SK-N-SH (cell line): ENCODE measurements around the gene SNX9. TPM values are rescaled to one million over a fixed set of nuclear protein-coding genes. Genes with fewer than 3 reads are reported as not detected.

Experiments
- CTCF ChIA-PET: fragments of 300-600, 350-600 bp; formaldehyde crosslinking; extraction: SDS; loops from one replicate; lab custom pipeline; 2021; lab: Yijun Ruan, JAX
- POLR2A ChIA-PET: fragments of 350-600 bp; sonication (Branson Sonifier 250); formaldehyde crosslinking; extraction: SDS; loops from one replicate; lab custom pipeline; 2020; ENCODE audit warnings: antibody characterized with exemption, inconsistent platforms; lab: Yijun Ruan, JAX
- DNase-seq: peaks from one replicate; pipeline ENCODE4 v3.0.0; 2012
- H2AFZ ChIP-seq: fragments of 200-600 bp; sonication (generic); 2 replicates; pipeline ENCODE4 v1.8.1; 2016; ENCODE audit warnings: antibody characterized with exemption, mild to moderate bottlenecking, low read depth
- H3F3A ChIP-seq: fragments of 200-600 bp; sonication (generic); replicated peaks from 2 replicates; pipeline ENCODE3; 2016; ENCODE audit warnings: antibody characterized with exemption, mild to moderate bottlenecking; ENCODE audit not compliant: insufficient read depth
- H3K27ac ChIP-seq, 2 experiments: fragments of 200-500 bp in 1 of 2; fragments of 200-600 bp in 1 of 2; sonication (Bioruptor generic) in 1 of 2; sonication (generic), shearing (Covaris generic) in 1 of 2; 2 replicates each; pipeline versions ENCODE4 v1.5.1 to v1.6.1; 2014 to 2016; ENCODE audit warnings: low read depth in 2 of 2, inconsistent platforms in 1 of 2, low read length in 1 of 2, mild to moderate bottlenecking in 1 of 2, mixed read lengths in 1 of 2
- H3K27me3 ChIP-seq: fragments of 200-600 bp; sonication (generic), shearing (Covaris generic); 2 replicates; pipeline ENCODE4 v1.6.1; 2016; ENCODE audit warnings: mixed run types; ENCODE audit not compliant: insufficient read depth
- H3K36me3 ChIP-seq, 2 experiments: fragments of 200-500 bp in 1 of 2; fragments of 200-600 bp in 1 of 2; sonication (Bioruptor generic) in 1 of 2; sonication (generic) in 1 of 2; replicated peaks in 1 of 2; 2 replicates each; pipeline versions ENCODE3 to v1.5.1; 2014 to 2016; ENCODE audit warnings: low read length in 1 of 2, mild to moderate bottlenecking in 1 of 2; ENCODE audit not compliant: insufficient read depth in 2 of 2, control insufficient read depth in 1 of 2
- H3K4me1 ChIP-seq, 2 experiments: fragments of 200-500 bp in 1 of 2; fragments of 200-600 bp in 1 of 2; sonication (Bioruptor generic) in 1 of 2; sonication (generic), shearing (Covaris generic) in 1 of 2; 2 replicates each; pipeline versions ENCODE4 v1.5.1 to v1.6.1; 2014 to 2016; ENCODE audit warnings: low read depth in 1 of 2, low read length in 1 of 2, mixed run types in 1 of 2; ENCODE audit not compliant: insufficient read depth in 2 of 2, control insufficient read depth in 1 of 2
- H3K4me2 ChIP-seq: fragments of 200-600 bp; sonication (generic), shearing (Covaris generic); 2 replicates; pipeline ENCODE4 v1.6.1; 2017; ENCODE audit warnings: mixed run types
- H3K4me3 ChIP-seq, 2 experiments: fragments of 200-500 bp in 1 of 2; fragments of 200-600 bp in 1 of 2; sonication (Bioruptor generic) in 1 of 2; sonication (generic), shearing (Covaris generic) in 1 of 2; 2 replicates each; pipeline versions ENCODE4 v1.5.1 to v1.8.1; 2014 to 2016; ENCODE audit warnings: low read depth in 2 of 2, inconsistent platforms in 1 of 2, low read length in 1 of 2, mild to moderate bottlenecking in 1 of 2, mixed read lengths in 1 of 2, moderate library complexity in 1 of 2
- H3K79me2 ChIP-seq: fragments of 200-600 bp; sonication (generic); 2 replicates; pipeline ENCODE4 v1.8.1; 2017; ENCODE audit warnings: mild to moderate bottlenecking; ENCODE audit not compliant: insufficient read depth
- H3K9ac ChIP-seq: fragments of 200-600 bp; sonication (generic); 2 replicates; pipeline ENCODE4 v1.6.1; 2017; ENCODE audit warnings: mixed run types
- H3K9me2 ChIP-seq: fragments of 200-600 bp; sonication (generic); 2 replicates; pipeline ENCODE4 v1.6.1; 2017; ENCODE audit warnings: mixed run types
- H3K9me3 ChIP-seq: fragments of 200-600 bp; sonication (generic); 2 replicates; pipeline ENCODE4 v1.6.1; 2017; ENCODE audit warnings: mixed run types, mild to moderate bottlenecking, moderate library complexity
- H4K20me1 ChIP-seq: fragments of 200-600 bp; sonication (generic); 2 replicates; pipeline ENCODE4 v1.6.1; 2017; ENCODE audit warnings: mild to moderate bottlenecking, mixed run types; ENCODE audit not compliant: insufficient read depth
- FOSL2 ChIP-seq: IDR thresholded peaks from 2 replicates; pipeline ENCODE4 v1.4.0; 2012; ENCODE audit warnings: low read depth, mild to moderate bottlenecking, moderate library complexity, borderline replicate concordance
- IRF3 ChIP-seq: fragments of 150-350 bp; IDR thresholded peaks from 2 replicates; pipeline ENCODE4 v1.6.1; 2016; ENCODE audit warnings: mild to moderate bottlenecking, low read depth, low read length
- JUND ChIP-seq: IDR thresholded peaks from 2 replicates; pipeline ENCODE4 v1.4.0; 2012
- MEF2A ChIP-seq: IDR thresholded peaks from 2 replicates; pipeline ENCODE4 v1.4.0; 2012; ENCODE audit warnings: low read depth, borderline replicate concordance
- NRF1 ChIP-seq: IDR thresholded peaks from 2 replicates; pipeline ENCODE4 v1.6.1; 2012; ENCODE audit warnings: low read depth, mild to moderate bottlenecking, low read length
- PBX3 ChIP-seq: IDR thresholded peaks from 2 replicates; pipeline ENCODE4; 2012
- RAD21 ChIP-seq: IDR thresholded peaks from 2 replicates; pipeline ENCODE4 v1.6.1; 2012; ENCODE audit warnings: mild to moderate bottlenecking, low read length
- RCOR1 ChIP-seq: fragments of 150-350 bp; IDR thresholded peaks from 2 replicates; pipeline ENCODE4 v1.6.1; 2017; ENCODE audit warnings: antibody characterized with exemption, low read length
- REST ChIP-seq: IDR thresholded peaks from 2 replicates; pipeline ENCODE4 v1.6.1; 2012; ENCODE audit warnings: mild to moderate bottlenecking, low read depth, low read length, moderate library complexity
- TAF1 ChIP-seq: IDR thresholded peaks from 2 replicates; pipeline ENCODE4 v1.6.1; 2012; ENCODE audit warnings: low read depth, mild to moderate bottlenecking, low read length, moderate library complexity, borderline replicate concordance
- TCF12 ChIP-seq: IDR thresholded peaks from 2 replicates; pipeline ENCODE4 v1.4.0; 2012
- ZBTB33 ChIP-seq: IDR thresholded peaks from 2 replicates; pipeline ENCODE4 v1.4.0; 2012; ENCODE audit warnings: low read depth, borderline replicate concordance
- WGBS: methylation state at CpG from one replicate; pipeline ENCODE4 v1.1.6; 2017; ENCODE audit warnings: low lambda C conversion rate; 5-methylcytosine and 5-hydroxymethylcytosine counted together
- polyA plus RNA-seq, 3 experiments: library from polyadenylated mRNA; depleted of rRNA; stranded (reverse); fragments of >200 nt; gene quantifications; 2 replicates each; pipeline ENCODE4 v1.2.3, GENCODE V29; 2012

Gene SNX9
- polyA plus RNA-seq, 1 of the 3 experiments (the other 2 are of a cell fraction) = 31.6 TPM

- TF ChIP-seq REST = no peak
- no peak for TF ChIP-seq FOSL2
Observed at GRCh38 chr6:157965387-157965786, 142.3 kb downstream of the SNX9 start (continued).

GRCh38 chr6:157966589-157966977 is 143.5 kb downstream of the SNX9 start:
- H3F3A ChIP-seq = peaks cover 25% of the 10 kb centered on the region
- peaks cover 3 to 20% of the 10 kb centered on the region in 2 experiments; a peak in 3 of 4 replicates for H3K4me1 ChIP-seq
- H4K20me1 ChIP-seq = no peaks in the 10 kb centered on the region
- H3K27me3 ChIP-seq = no peaks in the 10 kb centered on the region
- no peaks in the 10 kb centered on the region for H3K9me2 ChIP-seq
- no peak overlapping the region for H3K27ac ChIP-seq
- no peak overlapping the region for H3K4me3 ChIP-seq
- DNase-seq = no peak
- no peak overlapping the region for H3K4me2 ChIP-seq
- POLR2A ChIA-PET = no interaction called here
- no peak for TF ChIP-seq IRF3
- TF ChIP-seq PBX3 = no peak
- H3K36me3 ChIP-seq = no peaks in the 10 kb centered on the region
- H2AFZ ChIP-seq = no peak overlapping the region
- WGBS = 92% methylated on average over 6 of the region's 8 CpGs
- H3K9me3 ChIP-seq = no peaks in the 10 kb centered on the region
- H3K9ac ChIP-seq = no peak overlapping the region
- CTCF ChIA-PET = no interaction called here
- H3K79me2 ChIP-seq = no peaks in the 10 kb centered on the region

- Histone ChIP-seq H3K9ac (no peak overlapping the region), H3K4me3 (no peak overlapping the region), H3K27me3 (no peaks in the 10 kb centered on the region), H3K9me2 (no peaks in the 10 kb centered on the region), H4K20me1 (no peaks in the 10 kb centered on the region), H3K36me3 (no peaks in the 10 kb centered on the region), H3K9me3 (no peaks in the 10 kb centered on the region), H2AFZ (no peak overlapping the region), H3F3A (peaks cover 21% of the 10 kb centered on the region), H3K79me2 (no peaks in the 10 kb centered on the region), H3K27ac (no peak overlapping the region), H3K4me2 (no peak overlapping the region), H3K4me1 (peaks cover 3 to 15% of the 10 kb centered on the region in 2 experiments; a peak in 3 of 4 replicates)
- no peak for DNase-seq
- CTCF ChIA-PET = interaction anchor here (1.1 kb wide), 1 partner anchor 12 kb away, joined by 4 read pairs; no protein-coding TSS in a partner anchor
- WGBS = 57% methylated on average over 2 of the region's 6 CpGs
- POLR2A ChIA-PET = no interaction called here
- TF ChIP-seq RCOR1 (no peak), TCF12 (no peak), JUND (no peak), REST (no peak), TAF1 (no peak), NRF1 (no peak), IRF3 (no peak), RAD21 (no peak), MEF2A (no peak), ZBTB33 (no peak)
Observed at GRCh38 chr6:157967020-157967419, 144.0 kb downstream of the SNX9 start.
